GM12865 (cell line): ENCODE data around the gene OMG.

Experiments used
- DNase-seq: peaks from one replicate; pipeline ENCODE4 v3.0.0; 2010; ENCODE audit warnings: low read depth
- H3K4me3 ChIP-seq: 2 replicates; pipeline ENCODE4 v1.5.1; 2011; ENCODE audit warnings: mild to moderate bottlenecking, low read depth, low read length, control low read depth
- CTCF ChIP-seq: IDR thresholded peaks from 2 replicates; pipeline ENCODE4 v1.5.1; 2011; ENCODE audit warnings: low read length, control low read depth, low read depth, inconsistent platforms; ENCODE audit not compliant: insufficient read depth; ENCODE audit errors: missing control alignments

OMG gene

GRCh38 chr17:31252741-31253140, 44.3 kb downstream of the OMG start:
- H3K4me3 ChIP-seq: no peak overlapping the region
- no peak for TF ChIP-seq CTCF
- DNase-seq: no peak

GRCh38 chr17:31251970-31252328, 45.1 kb downstream of the OMG start:
- no peak for TF ChIP-seq CTCF
- DNase-seq: peak; percentile 11
- no peak overlapping the region for H3K4me3 ChIP-seq

GRCh38 chr17:31251105-31251969, 45.7 kb downstream of the OMG start:
- DNase-seq: no peak
- no peak for TF ChIP-seq CTCF
- H3K4me3 ChIP-seq: no peak overlapping the region

- DNase-seq: peak; percentile 72
- no peak for TF ChIP-seq CTCF
- H3K4me3 ChIP-seq: peak overlapping the region; percentile 18; the same call in 1 of the 2 replicates
Measured at GRCh38 chr17:31250229-31250628, 46.8 kb downstream of the OMG start.

GRCh38 chr17:31249835-31250141, 47.3 kb downstream of the OMG start:
- no peak overlapping the region for H3K4me3 ChIP-seq
- no peak for TF ChIP-seq CTCF
- no peak for DNase-seq

GRCh38 chr17:31248986-31249834, 47.8 kb downstream of the OMG start:
- TF ChIP-seq CTCF: no peak
- DNase-seq: no peak
- H3K4me3 ChIP-seq: no peak overlapping the region
